Stimulated activated CD4-positive, alpha-beta T cell treated with anti-CD3 and anti-CD28 coated beads, TNF-alpha, amount 100 ng/mL, for 1 hour (primary cell): ENCODE results near the gene SBF2.

Source experiments
- DNase-seq, 3 donors: peaks; one replicate each; pipeline ENCODE4 v3.0.0-alpha.2; 2020; ENCODE audit warnings: low read depth in 3 of 3, low spot score in 1 of 3

Gene SBF2

GRCh38 chr11:9859554-9860305 is 434.3 kb downstream of the SBF2 start:
- no peak for DNase-seq

DNA sequence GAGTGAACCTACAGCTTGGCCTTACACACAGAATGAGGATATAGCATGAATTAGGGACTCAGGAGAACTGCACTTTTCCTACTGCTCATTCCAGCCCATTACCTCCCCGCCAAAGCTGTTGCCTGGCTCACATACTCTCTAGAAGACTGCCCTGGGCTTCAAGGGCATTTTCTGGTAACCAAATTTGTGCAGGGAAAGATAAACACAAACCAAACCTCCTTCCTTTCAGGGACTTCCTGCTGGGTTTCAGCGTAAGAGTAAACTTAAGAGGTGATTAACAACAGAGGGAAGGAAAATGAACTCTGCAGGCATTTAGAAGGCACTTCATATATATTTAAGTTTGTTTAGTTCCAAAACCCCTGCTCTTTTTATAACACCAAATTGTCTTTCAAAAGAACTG is 435.2 kb downstream of the SBF2 start:
- no peak for DNase-seq

DNA sequence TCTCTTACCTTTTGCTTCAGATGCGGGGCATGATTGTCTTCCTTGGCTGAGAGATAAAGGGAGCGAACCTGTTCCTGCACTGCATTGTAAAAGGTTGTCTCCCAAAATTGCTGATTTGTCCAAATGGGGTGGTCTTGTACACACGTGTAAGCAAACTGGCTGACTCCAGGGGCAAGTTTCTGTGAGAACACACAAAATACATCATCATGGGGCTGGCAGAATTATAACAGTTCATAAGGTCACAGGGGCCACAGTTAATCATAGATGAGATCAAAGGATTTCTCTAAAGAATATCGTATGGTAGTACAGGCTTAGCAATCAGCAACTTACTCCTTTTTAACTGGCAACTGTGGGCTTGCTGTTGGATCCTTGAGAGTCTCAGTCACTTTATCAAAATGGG is 435.8 kb downstream of the SBF2 start:
- DNase-seq, result no peak

GRCh38 chr11:9855579-9856287 is 438.3 kb downstream of the SBF2 start:
- no peak for DNase-seq

DNA sequence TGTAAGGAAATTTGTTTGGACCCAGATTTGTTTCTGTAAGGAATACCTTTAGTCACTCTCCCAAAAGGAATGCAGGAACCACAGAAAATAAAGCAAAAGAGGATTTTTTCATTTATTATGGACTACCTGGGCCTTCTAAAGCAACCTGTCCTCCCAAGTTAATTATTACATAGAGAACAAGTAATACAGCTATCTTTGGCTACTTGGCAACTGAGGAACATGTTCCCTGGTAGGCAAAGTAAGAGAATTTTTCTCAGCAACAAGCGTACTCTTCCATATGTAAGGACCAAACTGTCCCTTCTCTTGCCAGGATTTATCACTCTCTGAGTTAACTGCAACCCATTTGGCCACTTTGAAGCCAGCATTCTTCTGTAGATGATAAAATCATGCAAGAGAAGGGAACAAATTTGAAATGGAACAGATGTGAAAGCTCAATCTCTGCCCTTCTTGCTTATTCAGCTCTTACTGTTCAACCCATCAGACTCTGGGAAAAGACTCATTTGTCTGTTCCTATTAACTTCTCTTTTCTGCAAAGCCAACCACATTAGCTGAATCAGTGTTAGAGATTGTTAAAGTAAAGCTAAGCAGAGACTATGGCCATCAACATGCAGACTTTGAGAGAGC is 440.0 kb downstream of the SBF2 start:
- no peak for DNase-seq

GRCh38 chr11:9852465-9852864 is 441.6 kb downstream of the SBF2 start:
- no peak for DNase-seq

DNA sequence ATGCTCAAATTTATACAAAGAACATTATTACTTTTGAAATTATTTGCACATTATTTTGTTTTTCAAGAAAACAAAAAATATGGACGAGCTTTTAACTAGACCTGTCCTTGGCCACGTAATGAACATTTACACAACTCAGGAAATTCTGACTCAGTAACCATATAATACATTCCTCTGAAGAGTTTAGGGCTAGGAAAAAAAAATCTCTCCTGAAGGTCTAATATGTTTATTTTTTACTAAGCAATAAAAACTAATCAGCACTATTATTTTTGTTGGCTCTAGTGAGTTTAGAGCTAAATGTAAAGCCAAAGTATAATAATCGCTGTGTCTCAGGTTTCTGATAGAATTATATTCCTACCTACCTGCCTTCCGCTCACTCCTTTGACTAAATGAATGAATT is 442.7 kb downstream of the SBF2 start:
- DNase-seq, result no peak

DNA sequence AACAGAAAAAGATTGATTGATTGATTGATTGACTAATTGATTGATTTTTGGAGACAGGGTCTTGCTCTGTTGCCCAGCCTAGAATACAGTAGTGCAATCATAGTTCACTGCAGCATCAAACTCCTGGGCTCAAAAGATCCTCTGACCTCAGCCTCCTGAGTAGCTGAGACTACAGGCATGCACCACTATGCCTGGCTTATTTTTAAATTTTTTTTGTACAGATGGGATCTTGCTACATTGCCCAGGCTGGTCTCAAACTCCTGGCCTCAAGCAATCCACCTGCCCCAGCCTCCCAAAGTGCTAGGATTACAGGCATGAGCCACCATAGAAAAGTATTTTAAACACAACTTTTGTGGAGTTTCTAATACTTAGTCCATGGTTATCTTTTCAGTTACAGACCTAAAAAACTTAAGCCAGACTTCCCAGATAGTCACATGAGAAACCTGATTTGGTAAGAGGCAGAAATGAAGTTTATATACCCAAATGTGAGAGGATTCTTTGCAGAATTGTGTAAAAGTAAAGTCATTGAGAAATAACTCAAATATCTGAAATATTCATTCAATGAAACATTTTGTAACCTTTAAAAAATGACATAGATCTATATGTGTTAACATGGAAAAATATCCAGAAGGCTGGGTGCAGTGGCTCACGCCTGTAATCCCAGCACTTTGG is 443.7 kb downstream of the SBF2 start:
- DNase-seq, result no peak

DNA sequence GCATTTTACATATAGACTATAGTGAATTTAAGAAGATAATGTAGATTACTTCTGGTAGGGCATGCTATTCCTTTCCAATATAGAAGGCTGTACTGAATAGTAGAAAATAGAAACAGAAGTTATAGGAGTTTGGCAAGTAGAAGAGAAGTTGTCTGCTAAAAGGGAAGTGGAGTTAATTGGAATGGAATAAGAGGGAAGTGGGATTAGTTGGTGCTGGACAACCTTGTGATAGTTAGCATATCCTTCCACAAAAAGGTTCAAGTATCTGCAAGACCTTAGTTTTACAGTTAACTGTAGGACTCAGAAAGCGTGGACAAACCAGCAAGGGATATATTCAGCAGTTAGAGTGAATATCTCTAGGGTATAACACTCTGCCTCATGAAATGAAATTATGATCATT is 444.6 kb downstream of the SBF2 start:
- no peak for DNase-seq

DNA sequence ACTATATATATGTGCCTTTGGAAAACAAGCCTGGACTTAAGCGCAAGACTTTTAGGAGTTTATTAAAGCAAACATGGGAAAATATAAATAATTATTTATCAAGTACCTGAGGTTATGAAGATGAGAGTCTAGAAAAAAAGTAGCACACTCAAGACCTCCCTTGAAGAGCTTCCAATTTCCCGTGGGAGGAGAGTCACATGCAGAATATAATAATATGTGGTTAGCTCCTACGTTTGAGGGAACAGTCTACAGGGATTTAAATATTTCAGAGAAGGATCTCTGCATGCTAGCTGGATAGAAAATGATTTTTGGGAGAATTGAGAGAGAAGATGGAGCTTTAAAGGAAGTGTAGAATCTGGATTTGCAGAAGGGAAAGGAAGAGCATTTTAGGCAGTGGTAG is 446.4 kb downstream of the SBF2 start:
- DNase-seq, result no peak

- DNase-seq, result no peak
Observed at GRCh38 chr11:9842923-9843322, 451.1 kb downstream of the SBF2 start.

DNA sequence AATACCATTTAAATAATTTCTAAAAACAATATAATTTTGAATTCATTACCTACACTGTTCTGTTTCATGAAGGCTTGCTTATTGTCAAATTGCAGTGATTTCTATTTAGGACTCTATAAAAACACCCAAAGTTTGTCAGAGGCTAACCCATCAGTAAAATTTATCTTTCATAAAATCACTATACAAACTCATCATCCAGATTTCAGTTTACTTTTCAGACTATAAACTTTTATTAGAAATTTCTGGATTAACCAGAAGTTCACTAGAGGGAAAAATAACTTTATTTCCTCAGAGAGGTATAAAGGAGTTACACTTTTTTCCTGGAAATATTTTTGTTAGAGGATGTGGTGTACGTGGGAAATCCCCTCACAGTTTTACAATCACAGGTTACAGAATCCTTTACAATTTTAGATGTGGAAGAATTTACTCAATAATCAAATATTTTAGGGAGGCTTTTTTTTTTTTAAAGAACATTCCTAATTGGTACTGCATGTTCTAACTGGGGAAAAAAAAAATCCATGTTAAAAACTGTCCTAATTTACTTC is 453.5 kb downstream of the SBF2 start:
- no peak for DNase-seq

DNA sequence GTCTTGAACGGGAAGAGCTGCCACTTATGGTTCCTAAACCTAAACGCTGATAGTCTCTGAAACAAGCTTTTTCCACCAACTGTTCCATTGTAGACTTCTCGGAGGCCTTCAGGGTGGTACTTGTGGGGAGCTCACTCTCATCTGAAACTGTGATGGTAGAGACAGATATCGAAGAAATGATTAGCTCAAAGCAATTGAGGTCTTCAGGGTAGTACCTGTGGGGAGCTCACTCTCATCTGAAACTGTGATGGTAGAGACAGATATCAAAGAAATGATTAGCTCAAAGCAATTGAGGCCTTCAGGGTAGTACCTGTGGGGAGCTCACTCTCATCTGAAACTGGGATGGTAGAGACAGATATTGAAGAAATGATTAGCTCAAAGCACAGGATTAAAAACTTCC is 454.5 kb downstream of the SBF2 start:
- no peak for DNase-seq

DNA sequence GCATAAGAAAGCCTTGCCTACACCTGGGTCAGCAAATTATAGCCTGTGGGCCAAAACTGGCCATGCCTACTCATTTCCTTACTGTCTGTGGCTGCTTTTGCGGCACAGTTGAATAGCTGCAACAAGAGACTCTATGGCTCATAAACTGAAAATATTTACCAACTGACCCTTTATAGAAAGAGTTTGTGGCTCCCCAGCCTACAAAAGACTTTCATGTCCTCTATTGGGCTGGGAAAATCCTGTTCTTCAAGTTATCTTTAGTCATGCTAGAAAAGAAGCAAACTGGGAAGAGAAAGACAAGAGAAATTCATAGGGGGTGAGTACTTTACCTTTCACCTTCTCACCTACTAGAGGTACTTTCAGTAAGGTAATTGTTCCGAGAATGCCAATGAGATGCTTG is 455.1 kb downstream of the SBF2 start:
- DNase-seq, result no peak

DNA sequence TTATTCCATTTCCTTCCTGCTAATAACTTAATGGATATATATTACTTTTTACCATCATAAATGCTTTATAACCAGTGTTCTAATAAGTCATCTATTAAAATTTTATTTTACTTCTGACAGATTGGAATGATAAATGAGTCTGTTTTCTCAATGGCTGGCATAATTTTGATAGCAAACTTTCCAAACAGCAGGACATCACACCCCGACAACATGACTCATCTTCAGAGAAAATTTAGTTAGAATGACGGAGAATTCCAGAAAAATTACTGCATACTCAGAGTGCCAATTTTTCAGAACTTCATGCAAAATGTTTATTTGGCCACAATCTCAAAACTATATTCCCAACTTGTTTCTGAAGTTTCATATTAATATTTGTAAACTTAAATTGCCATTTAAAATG is 455.8 kb downstream of the SBF2 start:
- DNase-seq, result no peak

DNA sequence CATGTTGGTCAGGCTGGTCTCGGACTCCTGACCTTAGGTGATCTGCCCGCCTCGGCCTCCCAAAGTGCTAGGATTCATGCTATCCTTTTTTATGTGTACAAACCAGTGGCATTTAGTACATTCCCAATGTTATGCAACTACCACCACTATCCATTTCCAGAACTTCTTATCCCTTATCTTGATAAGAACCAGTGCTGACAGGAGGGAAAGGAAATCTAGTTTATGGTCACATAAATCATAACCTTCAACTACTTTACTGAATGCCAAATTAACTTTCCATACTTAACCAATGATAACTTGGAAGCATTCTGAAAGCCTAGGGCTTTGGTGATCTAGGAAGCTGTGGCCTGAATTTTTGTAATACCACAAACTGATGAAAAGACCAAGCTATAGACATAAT is 459.7 kb downstream of the SBF2 start:
- DNase-seq, result no peak

- DNase-seq, result no peak
Observed at GRCh38 chr11:9831122-9831521, 462.9 kb downstream of the SBF2 start.

DNA sequence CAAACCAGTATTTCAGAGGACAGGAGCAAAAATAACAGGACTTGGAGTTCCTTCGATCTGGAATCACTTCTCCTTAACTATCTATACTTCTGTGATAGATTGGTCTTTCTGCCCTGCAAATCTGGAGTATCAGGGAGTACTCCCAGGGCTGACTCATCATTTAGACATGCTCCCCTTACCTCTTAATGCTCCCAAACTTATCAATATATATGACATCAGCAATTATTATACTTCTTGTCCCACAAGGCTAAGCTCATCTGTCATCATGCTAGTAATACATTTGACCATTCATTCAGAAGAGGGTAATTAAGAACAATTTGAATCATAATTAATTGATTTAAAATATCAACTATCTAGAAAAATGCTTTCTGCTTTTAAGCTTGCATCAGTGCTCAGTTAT is 466.3 kb downstream of the SBF2 start:
- no peak for DNase-seq

- DNase-seq, result no peak
Observed at GRCh38 chr11:9826390-9826789, 467.6 kb downstream of the SBF2 start.

GRCh38 chr11:9825895-9826294 is 468.1 kb downstream of the SBF2 start:
- DNase-seq, result no peak

DNA sequence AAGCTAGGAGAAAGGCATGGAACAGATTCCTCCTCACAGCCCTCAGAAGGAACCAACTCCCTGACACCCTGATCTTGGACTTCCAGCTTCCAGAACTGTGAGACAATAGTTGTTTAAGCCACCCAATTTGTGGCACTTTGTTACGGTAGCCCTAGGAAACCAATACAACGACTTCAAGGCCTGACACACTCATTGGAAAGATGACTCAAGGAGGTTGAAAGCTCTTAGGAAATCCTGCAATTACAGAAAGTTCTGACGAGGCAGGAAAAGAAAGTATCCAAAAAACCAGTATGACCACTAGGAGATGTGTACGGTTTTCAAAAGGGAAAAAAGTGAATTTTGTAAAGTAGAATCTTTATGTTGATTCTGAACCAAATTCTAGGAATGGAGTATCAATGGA is 468.7 kb downstream of the SBF2 start:
- no peak for DNase-seq
